ENCODE results near the gene NCOA5. TPM values are rescaled to one million over a fixed set of nuclear protein-coding genes. Genes with fewer than 3 reads are reported as not detected.

The NCOA5 gene
- total RNA-seq, 2 donors from 2014 or later = 11.9 to 13.7 TPM

- no peak for TF ChIP-seq CTCF (IDR thresholded peaks at IDR 0.05)
- no peak for TF ChIP-seq POLR2A (IDR thresholded peaks at IDR 0.05)
- H3K27ac ChIP-seq = no peak overlapping the region
- 29 to 43% methylated on average over 4 of the region's 4 CpGs for WGBS, 2 donors
- intact Hi-C loops (cut with DNase I) = loop anchor here (5.0 kb wide), 1 partner anchor 217 kb away; no protein-coding TSS in a partner anchor
- no peaks in the 10 kb centered on the region for H3K27me3 ChIP-seq
- no peak for ATAC-seq
- H3K36me3 ChIP-seq (replicated peaks in 1 of 2; ENCODE audit: insufficient read depth in 1 of 2, low read depth in 2 of 2) = no peaks in the 10 kb centered on the region
- no peak for DNase-seq
- peaks cover 6% of the 10 kb centered on the region for H3K4me1 ChIP-seq
- H3K4me3 ChIP-seq = no peak overlapping the region
- no peaks in the 10 kb centered on the region for H3K9me3 ChIP-seq
These were observed 40.8 kb upstream of the NCOA5 start for GRCh38 chr20:46130534-46130933.

DNA sequence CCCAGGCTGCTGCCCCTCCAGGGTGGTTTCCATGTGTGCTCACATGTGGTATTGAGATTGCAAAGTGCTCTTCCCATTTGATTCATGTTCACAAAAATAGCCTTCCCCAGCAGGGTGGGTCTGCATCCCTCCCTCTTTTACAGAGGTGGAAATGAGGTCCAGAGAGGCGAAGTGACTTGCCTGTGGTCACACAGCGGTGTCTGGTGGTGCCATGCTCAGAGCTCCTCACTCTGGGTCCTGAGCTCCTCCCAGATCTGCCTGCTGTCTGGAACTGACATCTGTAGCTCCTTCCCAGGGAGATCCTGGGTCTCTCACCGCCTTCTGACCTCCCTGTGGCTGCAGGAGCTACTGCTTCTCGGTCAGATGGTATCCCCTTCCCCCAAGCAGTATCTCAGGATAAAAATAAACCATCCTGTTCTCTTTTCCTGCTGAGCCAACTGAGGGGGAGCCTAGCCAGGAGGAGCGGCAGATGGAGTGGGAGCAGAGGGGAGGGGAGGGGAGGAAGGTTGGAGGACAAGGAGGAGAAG, 40.3 kb upstream of the NCOA5 start:
- Histone ChIP-seq H3K27ac (no peak overlapping the region), H3K9me3 (no peaks in the 10 kb centered on the region), H3K27me3 (no peaks in the 10 kb centered on the region), H3K4me1 (peaks cover 6% of the 10 kb centered on the region), H3K4me3 (no peak overlapping the region), H3K36me3 (replicated peaks in 1 of 2; ENCODE audit: insufficient read depth in 1 of 2, low read depth in 2 of 2) (no peaks in the 10 kb centered on the region)
- TF ChIP-seq CTCF (IDR thresholded peaks at IDR 0.05) (no peak), POLR2A (IDR thresholded peaks at IDR 0.05) (no peak)
- intact Hi-C loops (cut with DNase I) = loop anchor here (5.0 kb wide), 1 partner anchor 217 kb away; no protein-coding TSS in a partner anchor
- ATAC-seq (no peak), DNase-seq (no peak)
- WGBS, 2 donors = 26 to 31% methylated on average over 2 to 5 of the region's 5 CpGs

GRCh38 chr20:46128310-46129151, 38.8 kb upstream of the NCOA5 start:
- peaks cover 6% of the 10 kb centered on the region for H3K4me1 ChIP-seq
- DNase-seq (peak in 2 of 4 donors; percentile 33 to 55), ATAC-seq (no peak)
- no peaks in the 10 kb centered on the region for H3K9me3 ChIP-seq
- no peak overlapping the region for H3K4me3 ChIP-seq
- peak; percentile 29 to 53 (median 46) for TF ChIP-seq CTCF (IDR thresholded peaks at IDR 0.05)
- no peak for TF ChIP-seq POLR2A (IDR thresholded peaks at IDR 0.05)
- no peaks in the 10 kb centered on the region for H3K27me3 ChIP-seq
- 26 to 36% methylated on average over 6 to 14 of the region's 16 CpGs for WGBS, 2 donors
- peaks cover 0 to 3% of the 10 kb centered on the region in 2 donors for H3K36me3 ChIP-seq (replicated peaks in 1 of 2; ENCODE audit: insufficient read depth in 1 of 2, low read depth in 2 of 2)
- intact Hi-C loops (cut with DNase I) = no loop called here
- H3K27ac ChIP-seq = no peak overlapping the region

GRCh38 chr20:46127396-46128010, 37.7 kb upstream of the NCOA5 start:
- Histone ChIP-seq H3K36me3 (replicated peaks in 1 of 2; ENCODE audit: insufficient read depth in 1 of 2, low read depth in 2 of 2) (peaks cover 0 to 7% of the 10 kb centered on the region in 2 donors), H3K9me3 (no peaks in the 10 kb centered on the region), H3K27ac (no peak overlapping the region), H3K4me1 (peaks cover 1% of the 10 kb centered on the region), H3K4me3 (no peak overlapping the region), H3K27me3 (no peaks in the 10 kb centered on the region)
- DNase-seq (no peak), ATAC-seq (no peak)
- intact Hi-C loops (cut with DNase I) = no loop called here
- WGBS, 2 donors = 71 to 78% methylated on average over 11 of the region's 11 CpGs
- TF ChIP-seq CTCF (IDR thresholded peaks at IDR 0.05) (no peak), POLR2A (IDR thresholded peaks at IDR 0.05) (no peak)

All from body of pancreas (tissue), 4 donors.